ENCODE measurements around the gene HSD17B1. TPM values are rescaled to one million over a fixed set of nuclear protein-coding genes. Genes with fewer than 3 reads are reported as not detected.
A peak's percentile ranks its signal among the peaks of the same experiment; 100 is the strongest.

HSD17B1 gene
- total and polyA plus RNA-seq, 2 of the 4 experiments (the other 2 are of a cell fraction), result 0.72 to 1.4 TPM

DNA sequence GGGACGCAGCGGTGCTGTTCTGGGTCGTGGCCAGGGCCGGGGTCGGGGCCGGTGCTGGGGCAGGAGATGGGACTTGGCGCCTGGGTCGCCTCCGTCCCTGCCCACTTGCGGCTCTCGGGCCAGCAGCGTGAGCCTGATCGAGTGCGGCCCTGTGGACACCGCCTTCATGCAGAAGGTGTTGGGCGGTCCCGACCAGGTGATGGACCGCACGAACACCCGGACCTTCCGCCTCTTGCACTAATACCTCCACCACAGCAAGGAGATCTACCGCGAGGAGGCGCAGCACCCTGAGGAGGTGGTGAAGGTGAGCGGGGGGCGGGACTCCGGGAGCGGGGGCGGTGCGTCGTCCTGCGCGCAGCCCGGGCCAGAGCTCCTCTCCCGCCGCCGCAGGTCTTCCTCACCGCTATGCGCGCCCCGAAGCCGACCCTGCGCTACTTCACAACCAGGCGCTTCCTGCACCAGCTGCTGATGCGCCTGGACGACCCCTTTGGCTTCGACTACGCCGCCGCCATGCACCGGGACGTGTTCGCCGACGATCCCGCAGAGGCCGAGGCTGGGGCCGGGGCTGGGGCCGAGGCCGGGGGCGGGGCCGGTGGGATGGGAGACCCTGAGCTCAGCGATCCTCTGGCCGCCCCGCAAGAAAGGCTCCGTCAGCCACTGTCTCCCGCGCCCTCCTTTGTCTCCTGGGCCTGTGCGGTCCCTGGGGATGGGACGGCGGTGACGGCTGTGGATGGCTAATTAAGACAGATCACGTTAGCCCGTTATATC lies 4.5 kb upstream of the HSD17B1 start:
- POLR2A ChIA-PET (ENCODE audit: unreplicated experiment), result no interaction called here
- ATAC-seq (ENCODE audit: low read depth) (no peak), DNase-seq (no peak)
- Histone ChIP-seq H2AK5ac (ENCODE audit: low read depth, low read length) (no peak overlapping the region), H2BK20ac (ENCODE audit: low read depth, low read length) (no peak overlapping the region), H3K9me3 (ENCODE audit: control insufficient read depth, insufficient read depth, low read length) (no peaks in the 10 kb centered on the region), H3K79me1 (ENCODE audit: low read depth in 1 of 2, low read length in 2 of 2) (peaks cover 3 to 37% of the 10 kb centered on the region in 2 experiments), H2BK5ac (ENCODE audit: low read depth, low read length, poor library complexity, severe bottlenecking) (no peak overlapping the region), H3K27me3 (ENCODE audit: control insufficient read depth, insufficient read depth, low read length) (no peaks in the 10 kb centered on the region), H3K27ac (ENCODE audit: insufficient read depth, low read length) (no peak overlapping the region), H4K91ac (ENCODE audit: insufficient read depth, low read depth, low read length) (no peak overlapping the region), H3K36me3 (ENCODE audit: control insufficient read depth, insufficient read depth, low read length) (peaks cover 21% of the 10 kb centered on the region; the same call in 1 of the 2 replicates), H3K4me1 (ENCODE audit: control insufficient read depth, insufficient read depth, low read length) (peaks cover 3% of the 10 kb centered on the region; the same call in 1 of the 2 replicates), H3K4ac (ENCODE audit: low read depth, low read length) (no peak overlapping the region), H3K4me2 (ENCODE audit: low read depth, low read length) (no peak overlapping the region), H2AK9ac (replicated peaks; ENCODE audit: low read depth, low read length, poor library complexity) (peak overlapping the region; percentile 85), H2BK120ac (ENCODE audit: low read depth, low read length) (no peak overlapping the region), H3K14ac (replicated peaks; ENCODE audit: low read depth, low read length) (no peak overlapping the region), H3K56ac (ENCODE audit: extremely low read depth, insufficient read depth, low read length) (no peak overlapping the region), H3K9ac (ENCODE audit: low read depth, low read length) (no peak overlapping the region), H2AFZ (replicated peaks; ENCODE audit: low read length, poor library complexity) (peak overlapping the region; percentile 58), H4K20me1 (ENCODE audit: insufficient read depth, low read length) (no peaks in the 10 kb centered on the region; the same call in 1 of the 2 replicates), H2BK15ac (ENCODE audit: low read depth, low read length) (no peak overlapping the region), H3K4me3 (ENCODE audit: insufficient read depth, low read depth, low read length) (no peak overlapping the region), H3K18ac (ENCODE audit: low read depth, low read length) (no peak overlapping the region), H3K9me1 (ENCODE audit: insufficient read depth, low read length) (peaks cover 4% of the 10 kb centered on the region; the same call in 1 of the 2 replicates), H4K8ac (ENCODE audit: low read depth in 2 of 2, low read length in 2 of 2) (no peak overlapping the region), H3K23ac (ENCODE audit: low read depth, low read length) (no peak overlapping the region), H4K5ac (ENCODE audit: low read depth, low read length) (no peak overlapping the region)
- TF ChIP-seq POLR2A (IDR thresholded peaks at IDR 0.05; ENCODE audit: low read depth, low read length) (no peak), RAD21 (IDR thresholded peaks at IDR 0.05; ENCODE audit: low read length) (no peak), RCOR1 (IDR thresholded peaks at IDR 0.05; ENCODE audit: insufficient replicate concordance, low read length) (no peak), CEBPB (IDR thresholded peaks at IDR 0.05; ENCODE audit: low read depth, low read length) (no peak), FOS (IDR thresholded peaks at IDR 0.05; ENCODE audit: low read depth, low read length) (no peak), MAZ (IDR thresholded peaks at IDR 0.05; ENCODE audit: borderline replicate concordance, low read depth, low read length) (no peak), RFX5 (IDR thresholded peaks at IDR 0.05; ENCODE audit: low read depth, low read length) (no peak), NFE2L2 (IDR thresholded peaks at IDR 0.05; ENCODE audit: low read depth, low read length) (no peak), USF2 (IDR thresholded peaks at IDR 0.05; ENCODE audit: low read depth, low read length) (no peak), CHD1 (IDR thresholded peaks at IDR 0.05; ENCODE audit: low read depth, low read length) (no peak), SMC3 (IDR thresholded peaks at IDR 0.05; ENCODE audit: low read depth, low read length) (no peak)
- TF ChIP-seq, protein P1, sequence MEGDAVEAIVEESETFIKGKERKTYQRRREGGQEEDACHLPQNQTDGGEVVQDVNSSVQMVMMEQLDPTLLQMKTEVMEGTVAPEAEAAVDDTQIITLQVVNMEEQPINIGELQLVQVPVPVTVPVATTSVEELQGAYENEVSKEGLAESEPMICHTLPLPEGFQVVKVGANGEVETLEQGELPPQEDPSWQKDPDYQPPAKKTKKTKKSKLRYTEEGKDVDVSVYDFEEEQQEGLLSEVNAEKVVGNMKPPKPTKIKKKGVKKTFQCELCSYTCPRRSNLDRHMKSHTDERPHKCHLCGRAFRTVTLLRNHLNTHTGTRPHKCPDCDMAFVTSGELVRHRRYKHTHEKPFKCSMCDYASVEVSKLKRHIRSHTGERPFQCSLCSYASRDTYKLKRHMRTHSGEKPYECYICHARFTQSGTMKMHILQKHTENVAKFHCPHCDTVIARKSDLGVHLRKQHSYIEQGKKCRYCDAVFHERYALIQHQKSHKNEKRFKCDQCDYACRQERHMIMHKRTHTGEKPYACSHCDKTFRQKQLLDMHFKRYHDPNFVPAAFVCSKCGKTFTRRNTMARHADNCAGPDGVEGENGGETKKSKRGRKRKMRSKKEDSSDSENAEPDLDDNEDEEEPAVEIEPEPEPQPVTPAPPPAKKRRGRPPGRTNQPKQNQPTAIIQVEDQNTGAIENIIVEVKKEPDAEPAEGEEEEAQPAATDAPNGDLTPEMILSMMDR (conservative IDR thresholded peaks at IDR 0.05; ENCODE audit: low read depth, low read length), result no peak
- TF ChIP-seq, protein P2, sequence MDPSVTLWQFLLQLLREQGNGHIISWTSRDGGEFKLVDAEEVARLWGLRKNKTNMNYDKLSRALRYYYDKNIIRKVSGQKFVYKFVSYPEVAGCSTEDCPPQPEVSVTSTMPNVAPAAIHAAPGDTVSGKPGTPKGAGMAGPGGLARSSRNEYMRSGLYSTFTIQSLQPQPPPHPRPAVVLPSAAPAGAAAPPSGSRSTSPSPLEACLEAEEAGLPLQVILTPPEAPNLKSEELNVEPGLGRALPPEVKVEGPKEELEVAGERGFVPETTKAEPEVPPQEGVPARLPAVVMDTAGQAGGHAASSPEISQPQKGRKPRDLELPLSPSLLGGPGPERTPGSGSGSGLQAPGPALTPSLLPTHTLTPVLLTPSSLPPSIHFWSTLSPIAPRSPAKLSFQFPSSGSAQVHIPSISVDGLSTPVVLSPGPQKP (IDR thresholded peaks at IDR 0.05; ENCODE audit: borderline replicate concordance, low read depth, low read length), result no peak
- dilution Hi-C loops (cut with HindIII; ENCODE audit: low sequenced_read_pairs, unreplicated experiment), result no loop called here
- CTCF ChIA-PET, result no interaction called here
- intact Hi-C loops (cut with micrococcal nuclease), result no loop called here
- in situ Hi-C loops (cut with MboI; ENCODE audit: low sequenced_read_pairs), result no loop called here
- WGBS, 2 experiments (ENCODE audit: extremely low coverage in 2 of 2, insufficient read length in 1 of 2), result 43% methylated on average over 32 of the region's 74 CpGs; no CpG with 5 or more reads in 1 of the 2 experiments
- no TSS peak for BruUV-seq (replicated peaks)

Measured in IMR-90 (cell line).